Urothelium cell line (cell line): Measurements from ENCODE around the gene SEPTIN2.
"Not testable (repeated sequence)": the region's sequence is repeated elsewhere in the genome, so short reads cannot be mapped to it uniquely, and the experiment has no call there.

Experiments used
- DNase-seq: peaks from one replicate; pipeline ENCODE4 v3.0.0; 2011; ENCODE audit warnings: low spot score, mixed read lengths
- FAIRE-seq: peaks from 2 replicates; lab custom pipeline; 2011; peaks lifted over from hg19 to GRCh38; lab: Jason Lieb, UNC

The SEPTIN2 gene

DNA sequence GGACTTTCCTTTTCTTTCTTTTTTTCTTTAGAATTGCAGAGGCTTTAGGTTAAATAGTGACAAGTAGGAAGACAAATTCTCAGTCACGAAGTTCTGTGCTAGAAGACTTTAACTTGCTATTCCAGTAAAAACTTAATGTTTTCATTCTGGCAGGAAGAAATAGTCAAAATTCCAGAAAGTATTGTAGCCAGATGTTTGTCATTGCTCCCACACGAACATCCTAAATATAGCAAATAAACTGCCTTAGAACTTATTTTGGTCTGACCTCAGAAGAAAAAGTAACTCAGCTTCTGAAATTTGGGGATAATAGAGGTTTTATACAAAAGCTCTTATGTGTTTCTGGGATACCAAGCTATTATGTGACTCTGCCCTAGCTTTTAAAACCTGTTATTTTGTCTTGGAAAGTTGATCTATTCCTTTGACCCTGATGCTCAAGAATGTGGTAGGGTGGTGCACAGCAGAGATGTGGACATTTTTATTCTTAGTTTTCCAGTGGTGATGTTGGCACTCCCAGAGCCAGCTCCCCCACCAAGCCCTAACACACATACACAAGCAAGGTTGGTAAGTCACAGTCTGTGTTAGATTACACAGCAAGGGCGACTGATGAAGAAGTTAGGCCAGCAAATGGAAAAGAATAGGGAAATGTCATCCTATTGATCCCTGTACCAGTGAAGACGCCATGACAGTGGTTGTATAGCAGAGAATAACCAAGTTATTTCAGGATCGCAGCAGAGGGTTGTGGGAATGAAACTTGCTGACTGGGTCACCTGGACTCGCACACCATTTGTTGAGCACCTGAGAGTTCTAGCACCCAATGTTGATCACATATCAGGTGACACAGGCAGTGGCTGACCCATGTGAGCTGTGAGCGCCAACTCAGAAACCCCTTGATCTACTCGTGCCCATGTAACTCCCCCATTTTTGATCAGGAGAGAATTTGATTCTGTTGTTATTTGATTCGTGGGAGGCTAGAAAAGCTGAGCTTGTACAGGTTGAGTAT is 64.1 kb downstream of the SEPTIN2 start:
- FAIRE-seq (no peak), DNase-seq (no peak)

DNA sequence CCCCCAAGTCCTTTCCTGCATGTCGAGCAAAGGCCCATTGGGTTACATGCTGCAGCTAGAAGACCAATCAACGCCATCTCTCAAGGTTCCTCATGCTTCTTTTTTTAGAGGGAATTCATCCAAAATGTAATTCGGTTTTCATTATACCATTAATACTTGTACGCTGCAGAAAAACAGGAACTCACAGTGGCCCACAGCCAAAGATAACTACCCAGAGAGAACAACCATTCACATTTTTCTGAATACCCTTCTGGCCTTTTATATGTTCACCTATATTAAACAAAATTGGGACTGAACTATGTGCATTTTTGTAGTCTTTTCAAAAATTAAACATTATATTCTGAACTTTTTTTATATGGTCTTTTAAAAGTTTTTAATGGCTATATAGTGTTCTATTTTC is 66.1 kb downstream of the SEPTIN2 start:
- FAIRE-seq = no peak
- DNase-seq = no peak

GRCh38 chr2:241385450-241385849 is 69.7 kb downstream of the SEPTIN2 start:
- DNase-seq, FAIRE-seq: not testable (repeated sequence)

GRCh38 chr2:241386519-241386918 is 70.8 kb downstream of the SEPTIN2 start:
- FAIRE-seq = no peak
- DNase-seq = no peak

GRCh38 chr2:241389697-241390096 is 74.0 kb downstream of the SEPTIN2 start:
- FAIRE-seq (no peak), DNase-seq (no peak)

DNA sequence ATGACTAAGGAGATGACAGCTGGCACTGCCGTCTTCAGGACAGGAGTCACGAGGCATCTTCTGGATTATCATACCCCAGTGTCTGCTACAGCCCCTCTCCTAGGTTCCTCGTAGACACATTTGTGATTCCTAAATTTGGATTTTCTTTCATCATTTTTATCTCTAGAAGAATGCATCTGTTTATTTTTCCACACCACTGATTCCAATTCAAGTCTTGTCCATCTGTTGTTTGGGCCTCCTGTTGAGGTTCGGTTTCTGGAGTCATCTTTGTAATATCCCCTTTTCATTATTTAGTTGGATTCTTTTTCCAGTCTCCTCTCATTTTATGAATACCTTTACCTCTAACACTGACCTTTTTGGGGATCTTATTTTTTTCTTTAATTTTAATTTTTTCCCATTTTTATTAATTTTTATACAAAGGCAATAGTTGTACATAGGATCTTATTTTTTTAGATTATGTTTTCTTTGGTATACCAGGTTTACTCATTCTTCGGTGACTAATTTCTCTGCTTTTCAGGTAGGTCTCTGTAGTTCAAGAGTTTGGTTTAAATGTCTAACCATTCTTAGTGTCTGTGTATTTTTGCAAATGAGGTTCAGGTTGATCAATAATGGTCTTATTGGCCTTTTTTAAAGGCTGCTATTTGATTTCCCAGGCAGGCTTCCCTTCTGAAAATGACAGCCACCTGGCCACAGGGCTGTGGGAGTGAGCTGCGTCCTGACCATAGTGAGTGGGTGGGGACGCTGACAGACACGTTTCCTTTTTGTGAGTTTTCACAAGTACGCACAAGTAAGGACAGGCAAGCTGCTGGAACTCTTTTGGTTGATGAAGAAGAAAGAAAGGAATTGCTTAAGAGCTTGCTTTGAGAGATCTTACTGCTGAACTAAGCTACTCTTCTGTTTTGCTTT is 74.8 kb downstream of the SEPTIN2 start:
- FAIRE-seq (no peak), DNase-seq (no peak)

GRCh38 chr2:241391892-241392665 is 76.4 kb downstream of the SEPTIN2 start:
- no peak for FAIRE-seq
- peak; percentile 8 for DNase-seq

DNA sequence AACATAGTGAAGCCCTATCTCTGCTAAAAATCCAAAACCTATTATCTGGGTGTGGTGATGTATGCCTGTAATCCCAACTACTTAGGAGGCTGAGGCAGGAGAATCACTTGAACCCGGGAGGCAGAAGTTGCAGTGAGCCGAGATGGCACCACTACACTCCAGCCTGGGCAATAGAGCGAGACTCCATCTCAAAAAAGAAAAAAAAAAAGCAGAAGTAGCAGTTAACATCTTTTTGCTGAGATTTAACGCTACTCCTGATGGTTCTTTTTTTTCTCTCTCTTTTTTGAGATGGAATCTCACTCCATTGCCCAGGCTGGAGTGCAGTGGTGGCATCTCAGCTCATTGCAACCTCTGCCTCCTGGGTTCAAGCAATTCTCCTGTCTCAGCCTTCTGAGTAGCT is 77.0 kb downstream of the SEPTIN2 start:
- FAIRE-seq, DNase-seq: not testable (repeated sequence)

DNA sequence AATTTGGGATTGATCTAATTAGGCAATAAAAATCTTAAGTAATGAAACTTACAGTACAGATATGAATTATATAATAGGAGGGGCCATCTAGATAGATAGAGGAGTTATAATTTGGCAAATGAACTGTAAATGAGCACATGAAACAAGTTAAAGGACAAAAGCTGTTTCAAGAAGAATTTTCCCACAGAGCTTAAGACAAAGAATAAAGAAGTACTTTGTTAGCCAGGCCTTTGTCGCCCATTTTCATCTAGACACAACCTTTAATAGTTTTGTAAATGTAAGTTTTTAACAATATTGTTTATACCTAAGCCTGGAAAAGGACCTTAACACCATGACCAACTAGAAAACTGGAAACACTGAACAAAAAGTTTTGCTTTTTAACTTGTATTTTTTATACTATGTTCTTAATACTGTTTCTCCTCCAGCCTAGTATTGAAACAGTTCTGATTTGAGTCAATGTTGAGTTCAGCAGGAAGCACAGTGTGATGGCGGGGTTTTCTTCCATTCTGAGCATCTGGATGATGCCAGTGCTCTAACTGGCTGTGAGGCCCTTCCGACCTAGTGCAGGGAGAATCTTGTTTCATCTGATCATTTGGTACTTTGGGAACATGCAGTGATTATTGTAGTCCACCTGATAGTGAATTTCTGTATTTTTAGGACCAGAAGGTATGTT is 77.9 kb downstream of the SEPTIN2 start:
- DNase-seq (no peak), FAIRE-seq (no peak)

DNA sequence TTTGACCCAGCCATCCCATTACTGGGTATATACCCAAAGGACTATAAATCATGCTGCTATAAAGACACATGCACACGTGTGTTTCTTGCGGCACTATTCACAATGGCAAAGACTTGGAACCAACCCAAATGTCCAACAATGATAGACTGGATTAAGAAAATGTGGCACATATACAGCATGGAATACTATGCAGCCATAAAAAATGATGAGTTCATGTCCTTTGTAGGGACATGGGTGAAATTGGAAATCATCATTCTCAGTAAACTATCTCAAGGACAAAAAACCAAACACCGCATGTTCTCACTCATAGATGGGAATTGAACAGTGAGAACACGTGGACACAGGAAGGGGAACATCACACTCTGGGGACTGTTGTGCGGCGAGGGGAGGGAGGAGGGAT is 81.1 kb downstream of the SEPTIN2 start:
- not testable (repeated sequence) for DNase-seq, FAIRE-seq

DNA sequence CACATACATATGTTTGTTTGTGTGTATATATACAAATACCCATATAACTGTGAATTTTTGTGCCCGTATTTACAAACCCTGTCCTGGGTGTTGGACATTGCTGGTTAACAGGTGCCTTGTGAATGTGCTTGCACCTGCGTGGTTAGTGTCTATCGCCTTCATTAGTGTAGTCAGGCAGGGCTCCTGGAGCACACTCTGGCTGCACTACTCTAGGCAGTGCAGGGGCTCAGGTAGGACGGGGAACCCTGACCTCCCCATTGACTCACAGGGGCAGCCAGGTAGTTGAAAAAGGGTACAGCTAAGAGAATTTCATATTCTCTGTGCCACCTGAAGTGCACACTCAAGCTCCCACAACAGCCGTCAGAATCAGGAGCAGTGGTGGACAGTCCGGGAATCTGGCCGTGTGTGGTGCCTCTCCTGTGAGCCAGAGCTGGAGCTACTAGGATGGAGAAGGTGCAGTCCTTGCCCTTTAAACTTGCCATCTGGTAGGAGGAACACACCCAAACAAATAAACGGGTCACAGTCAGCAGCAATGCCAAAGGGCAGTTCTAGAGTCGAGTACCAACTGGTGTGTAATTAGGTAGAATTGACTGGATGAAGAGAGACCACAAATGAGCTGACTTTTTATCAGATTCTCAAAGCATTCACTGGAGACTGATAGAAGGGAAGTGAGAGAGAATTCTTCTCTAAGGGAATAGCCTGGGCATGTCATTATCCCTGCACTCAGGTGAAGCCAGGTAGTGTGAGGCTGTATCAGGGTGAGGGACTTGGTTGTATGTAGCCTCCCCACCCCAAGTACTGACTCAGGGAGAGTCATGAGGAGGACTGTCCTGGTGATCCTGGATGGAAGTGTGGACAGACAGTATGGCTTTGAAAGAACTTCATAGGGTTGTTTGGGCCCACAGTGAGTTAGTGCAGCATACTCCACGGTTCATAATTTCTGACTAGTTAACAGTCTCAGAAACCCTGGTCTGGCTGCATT is 84.5 kb downstream of the SEPTIN2 start:
- FAIRE-seq = no peak
- DNase-seq = no peak
